Stimulated activated CD4-positive, alpha-beta T cell treated with anti-CD3 and anti-CD28 coated beads, TNF-alpha, amount 100 ng/mL, for 4 hours (primary cell): ENCODE measurements around the gene NDST1.

Experiments
- DNase-seq, 3 experiments: peaks; one replicate each; pipeline ENCODE4 v3.0.0-alpha.2; 2020; ENCODE audit warnings: low read depth in 3 of 3

NDST1 gene

DNA sequence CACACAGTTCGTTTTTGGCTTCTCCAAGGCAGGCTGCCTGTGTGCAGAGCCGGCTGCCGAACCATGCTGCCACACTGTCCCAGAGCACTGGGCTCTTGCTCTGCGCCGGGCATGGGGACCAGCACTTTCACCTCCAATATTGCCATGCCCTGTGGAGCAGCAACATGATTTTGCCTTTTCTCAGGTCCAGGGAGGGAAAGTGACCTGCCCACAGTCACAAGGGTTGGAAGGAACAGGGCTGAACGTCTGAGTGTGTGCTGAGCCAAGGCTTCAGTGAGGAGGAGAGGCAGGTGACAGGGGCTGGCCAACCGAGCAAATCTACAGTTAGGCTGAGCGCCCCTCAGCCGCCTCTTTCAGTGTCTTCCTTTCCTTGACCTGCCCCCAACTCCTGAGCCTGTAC, 98.5 kb downstream of the NDST1 start:
- no peak for DNase-seq

DNA sequence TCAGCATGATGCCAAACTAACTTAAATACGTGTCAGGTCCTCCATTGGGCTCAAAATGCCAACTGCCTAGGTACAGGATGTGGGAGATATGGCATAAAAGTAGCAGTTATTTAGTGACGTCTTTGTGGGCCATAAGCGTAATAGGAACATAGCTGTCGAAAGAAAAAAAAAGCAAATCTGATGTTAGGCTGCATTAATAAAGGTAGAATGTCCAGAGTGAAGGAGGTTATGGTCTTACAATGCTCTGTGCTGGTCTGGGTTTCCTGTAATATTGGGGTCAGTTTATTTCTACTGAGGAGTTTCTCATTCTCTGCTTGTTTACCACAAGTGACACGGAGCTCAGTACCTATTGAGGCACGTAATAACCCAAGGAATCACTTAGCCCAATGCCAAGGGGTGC, 99.2 kb downstream of the NDST1 start:
- DNase-seq = no peak
